ENCODE measurements around the gene DPM1. TPM values are rescaled to one million over a fixed set of nuclear protein-coding genes. Genes with fewer than 3 reads are reported as not detected.

Gene DPM1
- total and polyA plus RNA-seq, 2 of the 8 experiments (the other 6 are each of a cell fraction or from before 2014, with no cell fraction given) = 42.3 to 57.0 TPM

- TF ChIP-seq EZH2 (IDR thresholded peaks at IDR 0.05; ENCODE audit: low read depth, low read length, severe bottlenecking) (no peak), SUZ12 (IDR thresholded peaks at IDR 0.05; ENCODE audit: low read length) (no peak)
These were observed 23.3 kb upstream of the DPM1 start (continued) for GRCh38 chr20:50981714-50982048.
